ENCODE measurements around the gene GUSB. TPM values are rescaled to one million over a fixed set of nuclear protein-coding genes. Genes with fewer than 3 reads are reported as not detected.

The GUSB gene
- total and polyA plus RNA-seq, 7 donors: 9.3 to 18.8 (median 12.0) TPM

DNA sequence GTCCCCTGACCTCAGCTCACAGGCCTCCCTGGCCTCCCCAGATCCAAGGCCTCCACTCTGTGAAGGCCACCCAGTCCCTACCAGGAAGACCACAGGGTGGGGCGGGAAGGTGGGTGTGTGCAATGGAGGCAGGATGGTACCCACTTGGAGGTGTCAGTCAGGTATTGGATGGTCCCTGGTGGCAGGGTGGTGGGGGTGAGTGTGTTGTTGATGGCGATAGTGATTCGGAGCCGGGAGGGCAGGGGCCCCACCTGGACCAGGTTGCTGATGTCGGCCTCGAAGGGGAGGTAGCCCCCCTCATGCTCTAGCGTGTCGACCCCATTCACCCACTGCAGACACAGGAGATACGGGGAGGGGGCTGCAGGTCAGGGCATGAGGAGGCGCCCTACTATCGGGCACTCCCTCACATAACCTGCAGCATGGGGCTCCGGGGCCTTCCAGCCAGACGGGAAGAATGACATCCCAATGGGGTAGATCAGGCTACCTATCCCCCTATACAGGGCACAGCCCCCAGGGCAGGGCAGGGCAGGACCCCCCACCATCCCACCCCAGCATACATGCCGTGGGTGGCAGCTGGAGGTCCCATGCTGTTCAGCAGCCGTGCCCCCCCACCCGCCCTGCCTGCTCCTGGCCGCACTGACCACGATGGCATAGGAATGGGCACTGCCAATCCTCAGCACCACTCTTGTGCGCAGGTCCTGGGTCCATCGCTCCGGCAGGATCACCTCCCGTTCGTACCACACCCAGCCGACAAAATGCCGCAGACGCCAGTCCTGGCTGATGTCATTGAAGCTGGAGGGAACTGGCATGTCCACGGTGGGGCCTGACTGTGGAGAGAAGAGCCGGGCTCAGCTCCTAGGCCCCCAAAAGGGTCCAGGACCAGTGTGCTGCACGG, 2.2 kb downstream of the GUSB start:
- intact Hi-C loops (cut with DNase I): loop anchor here in 1 of 2 donors (10.0 kb wide), 2 partner anchors 85 to 105 kb away; partner anchors contain the start of gene VKORC1L1
- no peaks in the 10 kb centered on the region for H3K9me3 ChIP-seq
- DNase-seq (no peak), ATAC-seq (no peak)
- peak overlapping the region; percentile 85 for H3K4me3 ChIP-seq
- no peaks in the 10 kb centered on the region for H3K27me3 ChIP-seq (ENCODE audit: insufficient read depth in 3 of 3, low read length in 2 of 3)
- 91 to 93% (median 91%) methylated on average over 29 of the region's 29 CpGs for WGBS, 3 donors
- peaks cover 4 to 44% of the 10 kb centered on the region in 2 donors for H3K36me3 ChIP-seq (ENCODE audit: insufficient read depth in 1 of 2, low read depth in 1 of 2)
- H3K27ac ChIP-seq: no peak overlapping the region
- TF ChIP-seq CTCF (IDR thresholded peaks at IDR 0.05): no peak
- peaks cover 13% of the 10 kb centered on the region for H3K4me1 ChIP-seq

DNA sequence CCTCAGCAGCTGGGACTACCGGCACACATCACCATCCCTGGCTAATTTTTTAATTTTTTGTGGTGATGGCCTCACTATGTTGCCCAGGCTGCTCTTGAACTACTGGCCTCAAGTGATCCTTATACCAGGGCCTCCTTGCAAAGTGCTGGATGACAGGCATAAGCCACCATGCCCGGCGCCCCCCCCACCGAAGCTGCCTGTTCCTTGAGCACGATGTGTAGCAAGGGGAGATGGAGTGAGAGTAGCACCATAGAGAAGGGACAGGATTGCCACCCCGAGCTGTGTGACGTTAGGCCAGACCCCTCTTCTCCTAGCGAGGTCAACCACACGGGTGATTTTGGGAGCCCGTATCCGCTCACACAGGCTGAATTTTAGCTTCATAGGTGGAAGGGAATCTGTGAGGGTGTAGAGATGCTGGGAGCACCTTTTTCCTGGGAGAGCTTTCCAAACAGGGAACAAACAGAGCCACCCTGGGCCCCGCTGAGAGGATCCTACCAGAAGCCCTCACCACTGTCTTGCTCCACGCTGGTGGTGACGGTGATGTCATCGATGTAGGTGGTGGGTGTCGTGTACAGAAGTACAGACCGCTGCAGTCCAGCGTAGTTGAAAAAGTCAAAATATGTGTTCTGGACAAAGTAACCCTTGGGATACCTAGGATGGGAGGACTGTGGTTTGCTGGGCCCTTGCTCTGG, 3.0 kb downstream of the GUSB start:
- ATAC-seq (no peak), DNase-seq (no peak)
- TF ChIP-seq CTCF (IDR thresholded peaks at IDR 0.05): no peak
- Histone ChIP-seq H3K27ac (no peak overlapping the region), H3K4me3 (no peak overlapping the region), H3K27me3 (ENCODE audit: insufficient read depth in 3 of 3, low read length in 2 of 3) (no peaks in the 10 kb centered on the region), H3K36me3 (ENCODE audit: insufficient read depth in 1 of 2, low read depth in 1 of 2) (peaks cover 6 to 52% of the 10 kb centered on the region in 2 donors), H3K9me3 (no peaks in the 10 kb centered on the region), H3K4me1 (peaks cover 13% of the 10 kb centered on the region)
- WGBS, 3 donors: 92 to 96% (median 94%) methylated on average over 18 of the region's 18 CpGs
- intact Hi-C loops (cut with DNase I): loop anchor here in 1 of 2 donors (10.0 kb wide), 1 partner anchor 84 kb away; no protein-coding TSS in a partner anchor

GRCh38 chr7:65976659-65977196, 5.3 kb downstream of the GUSB start:
- H3K27ac ChIP-seq: no peak overlapping the region
- peaks cover 13 to 75% of the 10 kb centered on the region in 2 donors for H3K36me3 ChIP-seq (ENCODE audit: insufficient read depth in 1 of 2, low read depth in 1 of 2)
- intact Hi-C loops (cut with DNase I): loop anchor here in 1 of 2 donors (10.0 kb wide), 1 partner anchor 82 kb away; no protein-coding TSS in a partner anchor
- DNase-seq: no peak
- ATAC-seq: no peak
- H3K4me3 ChIP-seq: no peak overlapping the region
- WGBS, 3 donors: 91 to 96% (median 95%) methylated on average over 16 of the region's 16 CpGs
- no peaks in the 10 kb centered on the region for H3K9me3 ChIP-seq
- peaks cover 9% of the 10 kb centered on the region for H3K4me1 ChIP-seq
- no peak for TF ChIP-seq CTCF (IDR thresholded peaks at IDR 0.05)
- H3K27me3 ChIP-seq (ENCODE audit: insufficient read depth in 3 of 3, low read length in 2 of 3): no peaks in the 10 kb centered on the region

DNA sequence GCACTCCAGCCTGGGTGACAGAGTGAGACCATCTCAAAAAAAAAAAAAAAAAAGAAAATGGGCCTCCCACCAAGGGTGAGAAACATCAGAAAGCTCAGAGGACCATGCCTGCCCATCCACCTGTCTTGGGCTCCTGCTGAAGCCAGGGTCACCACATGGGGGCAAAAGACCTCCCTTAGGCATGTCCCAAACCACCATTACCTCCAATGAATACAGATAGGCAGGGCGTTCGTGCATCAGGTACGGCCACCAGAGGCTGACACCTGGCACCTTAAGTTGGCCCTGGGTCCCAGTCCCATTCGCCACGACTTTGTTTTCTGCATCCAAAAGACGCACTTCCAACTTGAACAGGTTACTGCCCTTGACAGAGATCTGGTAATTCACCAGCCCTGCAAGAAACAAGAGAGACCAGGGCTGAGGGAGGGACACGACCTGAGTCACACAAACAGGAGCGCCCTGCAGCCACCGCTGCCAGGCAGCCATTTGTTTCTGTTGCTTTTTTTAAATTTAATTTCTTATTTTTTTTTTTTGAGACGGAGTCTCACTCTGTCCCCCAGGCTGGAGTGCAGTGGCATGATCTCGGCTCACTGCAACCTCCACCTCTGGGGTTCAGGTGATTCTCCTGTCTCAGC, 6.1 kb downstream of the GUSB start:
- no peaks in the 10 kb centered on the region for H3K9me3 ChIP-seq
- no peaks in the 10 kb centered on the region for H3K27me3 ChIP-seq (ENCODE audit: insufficient read depth in 3 of 3, low read length in 2 of 3)
- H3K4me1 ChIP-seq: peaks cover 5% of the 10 kb centered on the region
- H3K4me3 ChIP-seq: no peak overlapping the region
- intact Hi-C loops (cut with DNase I): loop anchor here in 1 of 2 donors (10.0 kb wide), 1 partner anchor 81 kb away; no protein-coding TSS in a partner anchor
- WGBS, 3 donors: 92 to 95% (median 94%) methylated on average over 11 of the region's 11 CpGs
- ATAC-seq (no peak), DNase-seq (no peak)
- peaks cover 13 to 83% of the 10 kb centered on the region in 2 donors for H3K36me3 ChIP-seq (ENCODE audit: insufficient read depth in 1 of 2, low read depth in 1 of 2)
- H3K27ac ChIP-seq: no peak overlapping the region
- TF ChIP-seq CTCF (IDR thresholded peaks at IDR 0.05): no peak
